ENCODE measurements around the gene SALL2. TPM values are rescaled to one million over a fixed set of nuclear protein-coding genes. Genes with fewer than 3 reads are reported as not detected.

The SALL2 gene
- total RNA-seq, 2 donors from 2014 or later = 1.2 to 6.0 TPM

DNA sequence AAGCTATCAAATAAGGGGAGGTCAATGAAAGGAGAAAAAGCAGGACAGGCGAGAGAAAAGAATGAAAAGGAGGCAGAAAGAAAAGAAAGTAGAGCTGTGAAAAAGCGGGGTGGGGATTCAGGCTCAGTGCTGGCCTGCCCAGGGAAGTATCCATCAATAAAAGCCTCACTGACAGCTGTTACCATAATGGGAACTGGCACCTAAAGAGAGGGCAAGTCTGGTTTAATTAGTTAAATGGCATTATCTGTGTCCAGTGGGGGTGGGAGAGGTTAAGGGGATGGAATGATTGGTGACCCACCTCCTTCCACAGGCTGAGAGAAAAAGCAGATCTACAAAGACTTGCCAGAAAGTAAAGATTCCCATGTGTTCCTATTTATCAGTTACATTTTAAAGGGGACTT lies 7.4 kb downstream of the SALL2 start:
- H3K4me3 Mint-ChIP-seq = no peak overlapping the region
- no peak overlapping the region for H3K27ac Mint-ChIP-seq
- H3K4me1 Mint-ChIP-seq = no peaks in the 10 kb centered on the region
- no peaks in the 10 kb centered on the region for H3K9me3 Mint-ChIP-seq
- H3K27me3 Mint-ChIP-seq = peaks cover 8% of the 10 kb centered on the region
- H3K36me3 Mint-ChIP-seq (ENCODE audit: low read depth) = no peaks in the 10 kb centered on the region
- ATAC-seq (replicated peaks) = no peak

DNA sequence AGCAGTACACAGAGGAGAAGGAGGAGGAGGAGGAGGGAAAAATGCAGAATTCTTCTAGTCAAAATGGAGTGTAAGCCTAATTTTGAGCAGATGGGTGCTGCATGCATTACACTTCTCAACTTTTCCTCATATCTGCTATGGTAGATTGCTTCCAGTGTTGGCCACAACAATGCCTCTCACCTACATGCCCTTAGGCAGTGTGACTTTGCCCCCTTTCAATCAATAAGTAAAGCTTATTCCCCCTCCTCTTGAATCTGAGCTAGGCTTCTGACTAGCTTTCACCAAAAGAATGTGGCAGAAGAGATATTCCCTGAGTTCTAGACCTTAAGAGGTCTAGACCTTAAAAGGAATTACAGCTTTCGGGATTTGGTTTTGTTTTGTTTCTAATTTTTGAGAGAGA lies 11.8 kb downstream of the SALL2 start:
- Mint-ChIP-seq H3K27ac (no peak overlapping the region), H3K36me3 (ENCODE audit: low read depth) (peaks cover 10% of the 10 kb centered on the region), H3K4me3 (no peak overlapping the region), H3K4me1 (peaks cover 6% of the 10 kb centered on the region), H3K9me3 (no peaks in the 10 kb centered on the region), H3K27me3 (peaks cover 8% of the 10 kb centered on the region)
- ATAC-seq (replicated peaks) = no peak

DNA sequence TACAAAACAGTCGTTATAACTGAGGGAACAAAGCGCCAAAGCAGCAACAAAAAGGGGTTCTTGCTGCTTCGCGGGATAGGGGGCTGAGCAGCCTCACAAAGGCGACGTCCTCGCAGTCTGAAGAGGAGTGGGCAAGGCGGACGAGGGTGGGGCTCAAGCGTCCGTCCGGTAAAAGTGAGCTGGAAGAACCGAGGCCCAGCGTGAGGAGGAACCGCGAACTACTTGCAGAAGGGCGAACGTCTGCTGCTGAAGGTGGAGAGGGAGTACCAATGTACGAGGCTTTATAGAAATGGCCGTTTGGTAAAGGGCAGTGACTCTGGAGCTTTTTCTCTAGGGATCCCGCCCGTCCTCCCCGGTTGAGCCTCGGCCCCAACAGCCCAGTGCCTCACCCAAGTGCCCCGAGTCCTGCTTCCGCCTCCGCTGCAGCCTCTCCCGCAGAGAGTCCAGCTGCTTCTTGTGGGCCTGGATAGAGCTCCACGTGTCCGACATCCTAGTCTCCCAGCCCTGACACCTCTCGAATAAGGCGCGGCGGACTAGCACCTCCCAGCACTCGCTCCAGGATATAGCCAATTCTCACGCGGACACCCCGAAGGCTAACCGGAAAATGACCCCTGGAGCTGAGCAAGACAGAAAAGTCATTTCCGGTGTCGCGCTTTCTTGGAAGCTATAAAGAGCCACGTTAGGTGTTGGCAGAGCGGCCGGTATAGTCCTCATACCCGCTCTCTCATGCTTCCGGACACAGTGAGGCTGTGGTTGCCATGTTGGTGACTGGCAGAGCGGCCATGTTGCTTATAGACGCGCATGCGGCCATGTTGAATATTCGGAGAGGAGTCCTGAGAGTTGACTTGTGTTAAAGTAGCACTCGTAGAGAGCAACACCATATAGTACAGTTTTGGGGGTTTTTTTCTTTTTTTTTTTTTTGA lies 15.2 kb downstream of the SALL2 start, which contains the start of gene METTL3:
Gene METTL3, minus strand, starts transcription at position 606 of the 923 bp plus-strand sequence. Its CDS starts 117 bp downstream, at position 489.
- H3K27ac Mint-ChIP-seq = peak within 1 kb of the TSS; percentile 82
- peaks cover 40% of the 10 kb centered on the region for H3K36me3 Mint-ChIP-seq (ENCODE audit: low read depth)
- peaks cover 2% of the 10 kb centered on the region for H3K27me3 Mint-ChIP-seq
- peak within 1 kb of the TSS; percentile 84 for H3K4me3 Mint-ChIP-seq
- peak; percentile 99 for ATAC-seq (replicated peaks)
- H3K9me3 Mint-ChIP-seq = no peaks in the 10 kb centered on the region
- peaks cover 15% of the 10 kb centered on the region for H3K4me1 Mint-ChIP-seq

DNA sequence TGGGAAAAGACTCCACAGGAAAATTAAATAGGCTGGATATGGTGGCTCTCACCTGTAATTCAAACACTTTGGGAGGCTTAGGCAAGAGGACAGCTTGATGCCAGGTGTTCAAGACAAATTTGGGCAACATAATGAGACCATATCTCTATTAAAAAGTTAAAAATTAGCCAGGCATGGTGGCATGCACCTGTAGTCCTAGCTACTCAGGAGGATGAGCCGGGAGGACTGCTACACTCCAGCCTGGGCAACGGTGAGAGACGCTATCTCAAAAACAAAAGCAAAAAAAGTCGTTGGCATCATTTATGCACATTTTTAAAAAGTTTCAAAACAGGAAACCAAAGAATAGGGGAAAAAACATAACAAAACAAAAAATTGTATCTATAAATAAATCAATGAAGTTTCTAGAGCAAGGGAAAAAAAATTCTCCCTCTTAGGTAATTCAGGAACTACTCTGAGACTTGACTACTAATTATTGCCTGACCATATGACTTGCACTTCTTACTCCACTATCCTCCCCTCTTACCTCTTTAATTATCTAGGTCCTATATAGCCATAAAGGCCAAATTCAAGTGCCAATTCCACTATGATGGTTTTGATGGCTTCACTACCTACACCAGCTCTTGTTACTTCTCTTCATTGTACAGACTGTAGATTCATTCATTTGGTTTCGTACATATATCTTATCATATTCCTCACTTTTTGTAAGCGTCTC lies 16.6 kb downstream of the SALL2 start:
- Mint-ChIP-seq H3K4me1 (peaks cover 19% of the 10 kb centered on the region), H3K27me3 (no peaks in the 10 kb centered on the region), H3K4me3 (peak overlapping the region; percentile 84), H3K9me3 (no peaks in the 10 kb centered on the region), H3K36me3 (ENCODE audit: low read depth) (peaks cover 45% of the 10 kb centered on the region), H3K27ac (peak overlapping the region; percentile 82)
- ATAC-seq (replicated peaks) = no peak

DNA sequence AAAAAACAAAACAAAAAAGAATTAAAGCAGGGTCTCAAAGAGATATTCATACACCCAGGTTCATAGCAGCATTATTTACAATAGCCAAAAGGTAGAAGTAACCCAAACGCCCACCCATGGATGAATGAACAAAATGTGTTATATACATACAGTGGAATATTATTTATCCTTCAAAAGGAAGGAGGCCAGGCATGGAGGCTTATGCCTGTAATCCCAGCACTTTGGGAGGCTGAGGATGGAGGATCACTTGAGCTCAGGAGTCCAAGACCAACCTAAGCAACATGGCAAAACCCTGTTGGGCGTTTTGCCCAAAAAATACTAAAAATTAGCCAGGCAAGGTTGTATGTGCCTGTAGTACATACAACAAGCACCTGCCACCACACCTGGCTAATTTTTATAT lies 19.6 kb downstream of the SALL2 start:
- peaks cover 69% of the 10 kb centered on the region for H3K36me3 Mint-ChIP-seq (ENCODE audit: low read depth)
- ATAC-seq (replicated peaks) = no peak
- no peaks in the 10 kb centered on the region for H3K9me3 Mint-ChIP-seq
- no peak overlapping the region for H3K27ac Mint-ChIP-seq
- peaks cover 19% of the 10 kb centered on the region for H3K4me1 Mint-ChIP-seq
- H3K27me3 Mint-ChIP-seq = no peaks in the 10 kb centered on the region
- no peak overlapping the region for H3K4me3 Mint-ChIP-seq

DNA sequence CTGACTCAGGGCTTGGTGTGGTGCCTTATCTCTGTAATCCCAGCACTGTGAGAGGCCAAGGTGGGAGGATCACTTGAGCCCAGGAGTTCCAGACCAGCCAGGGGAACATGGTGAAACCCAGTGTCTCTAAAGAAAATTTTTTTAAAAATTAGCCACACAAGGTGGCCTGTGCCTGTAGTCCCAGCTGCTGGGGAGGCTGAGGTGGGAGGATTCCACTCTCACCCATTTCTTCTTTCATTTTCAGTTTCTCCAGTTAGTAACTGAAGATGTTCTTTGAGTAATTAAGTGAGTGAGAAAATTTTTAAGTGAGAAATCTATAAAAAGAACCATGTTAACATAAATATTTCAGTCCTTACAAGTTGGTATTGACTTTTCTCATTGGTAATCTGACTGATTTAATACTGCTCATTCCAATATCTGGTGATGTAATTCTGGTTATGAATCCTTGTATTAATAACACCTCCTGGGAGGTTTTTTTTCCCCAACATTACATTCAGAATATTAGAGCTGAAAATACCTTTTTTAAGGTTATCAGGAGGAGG lies 21.1 kb downstream of the SALL2 start:
- no peaks in the 10 kb centered on the region for H3K27me3 Mint-ChIP-seq
- ATAC-seq (replicated peaks) = peak; percentile 82
- H3K4me3 Mint-ChIP-seq = peak overlapping the region; percentile 16
- H3K36me3 Mint-ChIP-seq (ENCODE audit: low read depth) = peaks cover 81% of the 10 kb centered on the region
- H3K4me1 Mint-ChIP-seq = peaks cover 23% of the 10 kb centered on the region
- H3K27ac Mint-ChIP-seq = peak overlapping the region; percentile 0
- no peaks in the 10 kb centered on the region for H3K9me3 Mint-ChIP-seq

DNA sequence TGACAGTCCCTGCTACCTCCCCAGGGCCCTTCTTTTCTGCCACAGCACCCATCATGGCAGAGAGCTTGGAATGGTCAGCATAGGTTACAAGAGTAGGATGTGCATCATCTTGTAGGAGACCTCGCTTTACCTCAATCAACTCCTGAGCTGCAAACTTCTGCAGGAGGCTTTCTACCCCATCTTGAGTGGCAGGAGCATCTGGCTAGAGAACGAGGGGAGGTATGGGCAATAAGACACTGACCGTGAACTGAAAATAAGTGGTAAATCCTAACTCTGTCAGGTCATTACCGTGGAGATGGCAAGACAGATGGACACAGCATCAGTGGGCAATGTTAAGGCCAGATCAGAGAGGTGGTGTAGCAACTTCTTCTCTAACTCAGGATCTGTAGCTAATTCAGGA lies 22.8 kb downstream of the SALL2 start:
- peaks cover 81% of the 10 kb centered on the region for H3K36me3 Mint-ChIP-seq (ENCODE audit: low read depth)
- H3K4me3 Mint-ChIP-seq = no peak overlapping the region
- no peak for ATAC-seq (replicated peaks)
- H3K27me3 Mint-ChIP-seq = no peaks in the 10 kb centered on the region
- peaks cover 26% of the 10 kb centered on the region for H3K4me1 Mint-ChIP-seq
- peak overlapping the region; percentile 41 for H3K27ac Mint-ChIP-seq
- no peaks in the 10 kb centered on the region for H3K9me3 Mint-ChIP-seq

DNA sequence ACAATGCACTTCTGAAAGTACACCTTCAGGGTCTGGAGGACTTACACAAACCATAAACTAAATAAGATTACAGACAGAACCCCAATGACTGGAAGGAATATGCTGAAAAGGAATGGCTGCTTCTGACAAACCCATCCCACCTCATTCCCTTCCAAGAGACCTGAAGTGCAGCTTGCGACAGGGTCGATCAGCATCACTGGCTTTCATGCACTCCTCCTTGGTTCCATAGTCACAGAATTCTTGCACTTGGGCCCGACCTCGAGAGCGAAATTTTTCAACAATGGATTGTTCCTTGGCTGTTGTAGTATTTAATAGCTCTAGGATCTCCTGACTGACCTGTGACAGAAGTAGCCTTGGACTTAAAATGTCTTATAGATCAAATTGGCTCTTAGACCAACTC lies 24.6 kb downstream of the SALL2 start:
- no peak overlapping the region for H3K4me3 Mint-ChIP-seq
- no peaks in the 10 kb centered on the region for H3K9me3 Mint-ChIP-seq
- H3K36me3 Mint-ChIP-seq (ENCODE audit: low read depth) = peaks cover 85% of the 10 kb centered on the region
- peaks cover 18% of the 10 kb centered on the region for H3K4me1 Mint-ChIP-seq
- H3K27ac Mint-ChIP-seq = no peak overlapping the region
- no peaks in the 10 kb centered on the region for H3K27me3 Mint-ChIP-seq
- no peak for ATAC-seq (replicated peaks)

DNA sequence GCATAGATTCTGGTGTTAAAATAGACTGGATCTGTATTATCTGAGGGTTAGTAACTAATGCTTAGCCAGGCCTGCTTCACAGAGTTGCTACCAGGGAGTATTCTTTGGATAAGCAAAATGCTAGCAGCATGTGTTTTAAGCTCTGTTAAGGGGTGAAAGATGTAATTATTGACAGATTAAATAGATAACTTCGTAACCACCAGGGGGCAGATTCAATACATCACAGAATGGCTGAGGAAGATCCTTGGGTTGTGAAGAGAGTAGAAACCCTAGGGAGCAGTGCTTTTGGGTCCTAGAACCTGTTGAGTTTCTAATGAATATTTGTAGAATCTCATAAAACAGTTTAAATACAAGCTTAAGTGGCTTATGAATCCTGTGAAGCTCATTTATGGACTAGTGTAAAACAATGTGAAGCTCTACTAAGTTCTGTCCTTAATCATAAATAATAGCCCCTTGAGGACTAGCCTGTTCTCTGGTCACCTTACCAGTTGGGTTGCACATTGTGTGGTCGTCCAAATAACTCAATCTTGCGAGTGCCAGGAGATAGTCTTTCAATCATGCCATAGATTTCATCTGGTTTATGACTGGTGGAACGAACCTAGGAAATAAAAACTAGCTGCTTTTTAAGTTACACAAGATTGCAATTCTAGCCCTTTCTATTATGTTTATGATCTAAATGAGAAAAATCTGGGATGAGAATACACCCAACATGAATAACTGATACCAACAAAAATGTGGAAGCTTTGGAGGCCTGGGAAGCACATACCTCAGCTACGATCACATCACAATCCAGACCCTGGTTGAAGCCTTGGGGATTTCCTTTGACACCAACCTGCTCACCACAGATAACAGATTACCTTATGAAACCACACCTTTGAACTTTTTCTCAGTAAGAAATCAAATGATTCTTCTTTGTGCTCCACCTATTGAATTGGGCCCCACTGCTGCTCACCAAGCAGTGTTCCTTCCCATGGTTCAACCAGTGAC lies 27.3 kb downstream of the SALL2 start:
- peaks cover 14% of the 10 kb centered on the region for H3K4me1 Mint-ChIP-seq
- H3K27me3 Mint-ChIP-seq = no peaks in the 10 kb centered on the region
- peak overlapping the region; percentile 46 for H3K4me3 Mint-ChIP-seq
- H3K27ac Mint-ChIP-seq = peak overlapping the region; percentile 75
- no peaks in the 10 kb centered on the region for H3K9me3 Mint-ChIP-seq
- H3K36me3 Mint-ChIP-seq (ENCODE audit: low read depth) = peaks cover 100% of the 10 kb centered on the region
- ATAC-seq (replicated peaks) = peak; percentile 77

DNA sequence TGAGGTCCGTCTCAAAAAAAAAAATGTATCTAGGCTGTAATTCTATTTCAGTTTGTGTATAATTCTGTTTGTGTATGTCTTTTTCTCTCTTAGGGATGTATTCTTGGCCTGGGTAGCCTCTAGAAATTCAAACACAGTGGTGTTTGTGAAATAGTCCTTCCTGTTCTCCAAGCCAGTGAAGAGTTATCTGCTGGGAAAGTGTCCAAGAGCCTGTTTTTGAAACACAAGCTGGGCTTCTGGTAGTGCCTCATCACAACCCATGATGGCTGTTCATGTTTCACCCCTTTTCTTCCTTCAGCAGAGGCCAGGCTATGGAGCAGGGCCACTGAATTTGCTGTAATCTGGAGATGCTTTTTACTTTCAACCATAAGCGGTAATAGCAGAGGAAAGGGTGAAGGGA lies 29.7 kb downstream of the SALL2 start:
- no peak overlapping the region for H3K27ac Mint-ChIP-seq
- no peaks in the 10 kb centered on the region for H3K9me3 Mint-ChIP-seq
- ATAC-seq (replicated peaks) = no peak
- peaks cover 14% of the 10 kb centered on the region for H3K4me1 Mint-ChIP-seq
- H3K36me3 Mint-ChIP-seq (ENCODE audit: low read depth) = peaks cover 100% of the 10 kb centered on the region
- H3K4me3 Mint-ChIP-seq = no peak overlapping the region
- no peaks in the 10 kb centered on the region for H3K27me3 Mint-ChIP-seq

DNA sequence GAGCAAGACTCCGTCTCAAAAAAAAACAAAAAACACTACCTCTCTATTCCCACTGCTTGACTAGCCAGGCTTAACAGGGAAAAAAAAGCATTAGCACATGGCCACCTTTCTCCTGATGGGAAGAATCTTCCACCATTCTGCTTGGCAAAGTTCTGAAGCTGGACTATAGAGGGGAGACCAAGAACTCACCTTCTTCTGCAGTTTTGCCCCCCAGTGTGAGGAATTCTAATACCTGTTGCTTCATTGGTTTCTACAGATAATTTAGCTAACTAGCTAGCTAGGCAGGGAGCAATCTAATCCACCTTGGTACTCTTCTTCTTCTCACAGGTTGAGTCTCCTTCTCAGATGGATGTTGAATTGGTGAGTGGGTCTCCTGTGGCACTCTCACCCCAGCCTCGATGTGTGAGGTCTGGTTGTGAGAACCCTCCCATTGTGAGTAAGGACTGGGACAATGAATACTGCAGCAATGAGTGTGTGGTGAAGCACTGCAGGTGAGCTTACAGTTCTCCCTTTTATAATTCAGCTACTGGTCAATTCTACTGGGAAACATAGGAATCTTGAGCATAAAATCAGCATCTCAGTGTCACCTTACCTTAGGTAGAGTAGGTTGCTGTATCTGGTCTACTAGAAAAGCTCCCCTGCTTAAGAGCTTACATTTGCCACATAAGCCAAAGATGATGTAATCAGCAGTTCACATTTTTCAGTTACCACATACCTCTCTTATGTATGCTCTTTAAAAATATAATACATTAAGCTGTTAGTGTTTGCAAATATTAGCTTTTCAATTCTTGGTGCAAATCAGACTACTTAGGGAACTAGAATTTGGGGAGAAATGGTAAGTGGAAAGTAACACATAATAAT lies 31.0 kb downstream of the SALL2 start:
- ATAC-seq (replicated peaks) = no peak
- Mint-ChIP-seq H3K27me3 (no peaks in the 10 kb centered on the region), H3K27ac (no peak overlapping the region), H3K9me3 (no peaks in the 10 kb centered on the region), H3K4me1 (peaks cover 7% of the 10 kb centered on the region), H3K36me3 (ENCODE audit: low read depth) (peaks cover 100% of the 10 kb centered on the region), H3K4me3 (no peak overlapping the region)

DNA sequence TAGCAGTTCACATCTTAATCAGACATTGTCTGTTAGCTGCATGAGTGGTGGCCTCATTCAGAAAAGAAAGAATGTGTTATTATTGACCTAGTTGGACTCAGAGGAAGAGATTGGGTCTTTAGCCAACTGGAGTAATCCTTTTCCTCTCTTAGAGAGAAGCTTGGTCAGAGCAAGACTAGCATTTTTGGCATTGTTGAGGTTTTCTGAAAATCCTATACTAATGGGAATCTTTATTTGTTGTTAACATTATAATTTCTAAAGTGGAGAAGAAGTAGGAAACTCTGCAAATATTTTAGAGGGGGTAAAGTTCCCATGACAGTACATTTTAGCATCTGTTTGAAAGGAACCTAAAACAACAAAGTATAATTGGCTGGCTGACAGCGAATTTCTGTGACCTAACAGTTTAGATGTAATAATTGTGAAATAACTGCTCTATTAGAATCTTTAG lies 39.5 kb downstream of the SALL2 start:
- H3K36me3 Mint-ChIP-seq (ENCODE audit: low read depth) = peaks cover 75% of the 10 kb centered on the region
- H3K27ac Mint-ChIP-seq = peak overlapping the region; percentile 8
- H3K4me3 Mint-ChIP-seq = no peak overlapping the region

More for the DNA sequence above, 39.5 kb downstream of the SALL2 start:
- Mint-ChIP-seq H3K27me3 (no peaks in the 10 kb centered on the region), H3K9me3 (no peaks in the 10 kb centered on the region), H3K4me1 (peaks cover under 1% of the 10 kb centered on the region)
- ATAC-seq (replicated peaks) = no peak

All from activated T-helper 17 cell treated with anti-CD3 and anti-CD28 coated beads, Interleukin-2, amount 50 U/mL, for 72 hours (primary cell).